K562 (cell line): Measurements from ENCODE around the gene AMIGO3. TPM values are rescaled to one million over a fixed set of nuclear protein-coding genes. Genes with fewer than 3 reads are reported as not detected.

ENCODE experiments used
- CCAR2 ChIP-seq: fragments of 200-400 bp; formaldehyde crosslinking; IDR thresholded peaks from 2 replicates; pipeline ENCODE4 v1.6.1; 2017; ENCODE audit warnings: mild to moderate bottlenecking, low read depth, low read length
- CEBPG ChIP-seq, 3 experiments: fragments of 200-800 bp in 1 of 3; sonication (Bioruptor generic) in 1 of 3; sonication (generic) in 1 of 3; formaldehyde crosslinking in 1 of 3; IDR thresholded peaks in 2 of 3; conservative IDR thresholded peaks in 1 of 3; 2 replicates each; pipeline versions ENCODE4 v1.6.1 to v1.8.0; 2016 to 2022; ENCODE audit warnings: missing compliant biosample characterization in 2 of 3, missing genetic modification characterization in 2 of 3, mild to moderate bottlenecking in 1 of 3, missing genetic modification reagents in 1 of 3
- E2F4 ChIP-seq: sonication (generic); formaldehyde crosslinking; IDR thresholded peaks from 2 replicates; pipeline ENCODE4 v1.8.0; 2022; ENCODE audit warnings: mild to moderate bottlenecking, low read depth, missing genetic modification reagents
- MCM3 ChIP-seq: fragments of 450-650 bp; IDR thresholded peaks from 2 replicates; pipeline ENCODE4 v1.6.1; 2016
- MGA ChIP-seq: fragments of 450-650 bp; IDR thresholded peaks from 2 replicates; pipeline ENCODE4 v1.6.1; 2016; ENCODE audit warnings: mild to moderate bottlenecking, moderate library complexity
- MYNN ChIP-seq, 2 experiments: sonication (generic); formaldehyde crosslinking in 1 of 2; IDR thresholded peaks; 2 replicates each; pipeline versions ENCODE4 v1.5.0 to v1.6.1; 2016 to 2020; ENCODE audit warnings: antibody characterized with exemption in 1 of 2, missing genetic modification reagents in 1 of 2
- NCOA1 ChIP-seq: fragments of 450-650 bp; IDR thresholded peaks from 2 replicates; pipeline ENCODE4 v1.6.1; 2016; ENCODE audit warnings: low read depth
- RBM15 ChIP-seq: fragments of 200-400 bp; formaldehyde crosslinking; IDR thresholded peaks from 2 replicates; pipeline ENCODE4 v1.6.1; 2018; ENCODE audit warnings: mild to moderate bottlenecking, low read length, moderate library complexity; ENCODE audit not compliant: insufficient read depth
- RFX5 ChIP-seq: IDR thresholded peaks from 2 replicates; pipeline ENCODE4 v1.6.1; 2011; ENCODE audit warnings: low read depth, mild to moderate bottlenecking, improper control_type of control experiment, low read length
- RNF2 ChIP-seq: sonication (generic); IDR thresholded peaks from 2 replicates; pipeline ENCODE4 v1.6.1; 2016
- SLC30A9 ChIP-seq: fragments of 250-450 bp; sonication (Bioruptor Pico); IDR thresholded peaks from 2 replicates; pipeline ENCODE4 v1.8.0; 2022; ENCODE audit warnings: mild to moderate bottlenecking, moderate library complexity
- SMC3 ChIP-seq: conservative IDR thresholded peaks from 2 replicates; pipeline ENCODE4 v1.6.1; 2011; ENCODE audit warnings: low read depth, low read length, improper control_type of control experiment; ENCODE audit not compliant: insufficient read depth
- ZNF253 ChIP-seq: fragments of 250-450 bp; sonication (Bioruptor Pico); conservative IDR thresholded peaks from 2 replicates; pipeline ENCODE4 v1.6.1; 2021; ENCODE audit warnings: mild to moderate bottlenecking
- ZNF311 ChIP-seq: fragments of 250-450 bp; sonication (Bioruptor Pico); IDR thresholded peaks from 2 replicates; pipeline ENCODE4 v1.4.0; 2020; ENCODE audit warnings: mild to moderate bottlenecking, moderate library complexity
- ZNF780A ChIP-seq: fragments of 250-450 bp; sonication (Bioruptor Pico); IDR thresholded peaks from 2 replicates; pipeline ENCODE4 v1.5.0; 2021; ENCODE audit warnings: mild to moderate bottlenecking
- polyA plus RNA-seq, 8 experiments: library from polyadenylated mRNA; depleted of rRNA in 4 of 8; stranded (reverse) in 5 of 8; unstranded in 3 of 8; fragments of >200 nt; fragmentation: Nextera tagmentation in 2 of 8; fragmentation: Illumina TruSeq in 1 of 8; extraction: Ambion mirVana in 2 of 8; extraction: Trizol in 1 of 8; gene quantifications; 2 replicates each; pipeline versions ENCODE4 v1.2.1 to v1.2.3, GENCODE V29; 2011 to 2014; ENCODE audit warnings: inconsistent platforms in 1 of 8, missing spikeins in 1 of 8
- total RNA-seq, 7 experiments: library from RNA; depleted of rRNA in 6 of 7; stranded (reverse); fragments of >200 nt in 6 of 7; fragmentation: Illumina TruSeq in 2 of 7; extraction: Trizol in 2 of 7; gene quantifications; 2 replicates each; pipeline versions ENCODE4 v1.2.1 to v1.2.3, GENCODE V29; 2011 to 2021; ENCODE audit warnings: low replicate concordance in 1 of 7

The AMIGO3 gene
- total and polyA plus RNA-seq, 9 of the 15 experiments (the other 6 are each of a cell fraction or from before 2014, with no cell fraction given): 0.13 to 2.8 (median 0.44) TPM; not detected in 4

GRCh38 chr3:49723628-49724551 is 4.4 kb upstream of the AMIGO3 start, which contains the start of gene GMPPB (continued):
- TF ChIP-seq SLC30A9 (CRISPR knock-in tag) (no peak), E2F4 (CRISPR knock-in tag) (no peak; the same call in 1 of the 2 replicates), ZNF780A (CRISPR knock-in tag) (no peak), MYNN (IDR thresholded peaks at IDR 0.05) (no peak), MYNN (CRISPR knock-in tag; IDR thresholded peaks at IDR 0.05) (no peak), SMC3 (no peak), MGA (peak; percentile 73), RBM15 (no peak), RNF2 (no peak), CEBPG (CRISPR knock-in tag; IDR thresholded peaks at IDR 0.05) (no peak), CEBPG (tag; conservative IDR thresholded peaks at IDR 0.05 in 1 of 2, IDR thresholded peaks at IDR 0.05 in 1 of 2) (no peak), ZNF311 (CRISPR knock-in tag) (no peak), MCM3 (no peak), CCAR2 (no peak), ZNF253 (CRISPR knock-in tag) (no peak), RFX5 (no peak), NCOA1 (no peak)
